ENCODE results near the gene CCDC40. TPM values are rescaled to one million over a fixed set of nuclear protein-coding genes. Genes with fewer than 3 reads are reported as not detected.

The CCDC40 gene
- total and polyA plus RNA-seq, 2 of the 13 experiments (the other 11 are each of a cell fraction or from before 2014, with no cell fraction given) = 4.1 to 5.5 TPM

DNA sequence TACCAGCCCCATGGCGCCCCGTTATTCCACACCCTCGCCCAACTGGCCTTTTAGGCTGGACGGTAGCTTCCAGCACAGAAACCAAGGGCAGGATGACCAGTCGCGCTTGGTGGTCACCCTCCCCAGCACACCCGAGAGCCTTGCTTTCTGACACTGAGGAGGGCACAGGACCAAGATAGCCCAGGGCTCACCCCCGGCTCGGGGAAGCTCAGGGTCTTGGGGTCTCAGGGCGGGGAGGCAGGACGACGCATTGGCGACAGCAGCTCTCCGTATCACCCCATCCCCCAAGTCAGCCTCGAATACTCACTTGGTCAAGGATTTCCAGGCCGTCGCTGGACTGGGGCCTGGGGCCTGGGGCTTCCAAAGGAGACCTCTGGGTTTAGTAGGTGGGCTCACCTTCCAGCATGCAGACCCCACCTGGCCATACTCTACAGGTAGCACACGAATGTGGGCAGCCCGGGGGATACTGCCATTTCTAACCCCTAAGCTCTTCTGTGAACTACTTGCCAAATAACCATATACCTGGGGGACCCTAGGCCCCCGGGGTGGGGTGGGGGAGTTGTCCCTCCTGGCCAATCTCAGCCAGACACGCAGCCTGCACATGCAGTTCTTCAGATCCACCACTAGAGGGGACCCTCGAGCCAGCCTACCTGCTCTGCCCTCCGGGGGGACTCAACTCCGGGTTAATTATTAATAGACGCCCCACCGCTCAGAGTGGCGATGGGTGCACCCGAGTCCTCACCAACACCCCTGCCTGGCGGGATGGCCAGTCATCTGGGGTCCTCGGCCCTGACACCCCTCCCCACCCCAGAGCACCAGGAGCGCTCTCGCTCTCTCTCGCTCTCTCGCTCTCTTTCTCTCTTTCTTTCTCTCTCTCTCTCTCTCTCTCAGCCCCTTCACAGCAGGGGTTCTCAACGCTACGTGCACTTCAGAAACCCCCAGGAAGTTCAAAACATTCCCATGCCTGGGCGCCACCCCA is 30.8 kb upstream of the CCDC40 start (continued):
- no peak for TF ChIP-seq HNRNPH1 (optimal IDR thresholded peaks at IDR 0.05; ENCODE audit: low read depth, low read length)
- TF ChIP-seq ZKSCAN8 (CRISPR knock-in tag; IDR thresholded peaks at IDR 0.05; ENCODE audit: borderline replicate concordance) = no peak
- TF ChIP-seq NFKBIZ (CRISPR knock-in tag; IDR thresholded peaks at IDR 0.05) = no peak; the same call in 1 of the 2 replicates
- TF ChIP-seq, protein P1, sequence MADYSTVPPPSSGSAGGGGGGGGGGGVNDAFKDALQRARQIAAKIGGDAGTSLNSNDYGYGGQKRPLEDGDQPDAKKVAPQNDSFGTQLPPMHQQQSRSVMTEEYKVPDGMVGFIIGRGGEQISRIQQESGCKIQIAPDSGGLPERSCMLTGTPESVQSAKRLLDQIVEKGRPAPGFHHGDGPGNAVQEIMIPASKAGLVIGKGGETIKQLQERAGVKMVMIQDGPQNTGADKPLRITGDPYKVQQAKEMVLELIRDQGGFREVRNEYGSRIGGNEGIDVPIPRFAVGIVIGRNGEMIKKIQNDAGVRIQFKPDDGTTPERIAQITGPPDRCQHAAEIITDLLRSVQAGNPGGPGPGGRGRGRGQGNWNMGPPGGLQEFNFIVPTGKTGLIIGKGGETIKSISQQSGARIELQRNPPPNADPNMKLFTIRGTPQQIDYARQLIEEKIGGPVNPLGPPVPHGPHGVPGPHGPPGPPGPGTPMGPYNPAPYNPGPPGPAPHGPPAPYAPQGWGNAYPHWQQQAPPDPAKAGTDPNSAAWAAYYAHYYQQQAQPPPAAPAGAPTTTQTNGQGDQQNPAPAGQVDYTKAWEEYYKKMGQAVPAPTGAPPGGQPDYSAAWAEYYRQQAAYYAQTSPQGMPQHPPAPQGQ (CRISPR knock-in tag; IDR thresholded peaks at IDR 0.05; ENCODE audit: borderline replicate concordance) = no peak
- peak; percentile 23 for TF ChIP-seq TEAD3 (CRISPR knock-in tag; optimal IDR thresholded peaks at IDR 0.05; ENCODE audit: borderline replicate concordance)
- TF ChIP-seq TAF15 (IDR thresholded peaks at IDR 0.05; ENCODE audit: low read depth, low read length, poor library complexity, severe bottlenecking) = no peak
- TF ChIP-seq ZNF101 (CRISPR knock-in tag; IDR thresholded peaks at IDR 0.05; ENCODE audit: borderline replicate concordance, low read depth) = no peak
- TF ChIP-seq, protein P2, sequence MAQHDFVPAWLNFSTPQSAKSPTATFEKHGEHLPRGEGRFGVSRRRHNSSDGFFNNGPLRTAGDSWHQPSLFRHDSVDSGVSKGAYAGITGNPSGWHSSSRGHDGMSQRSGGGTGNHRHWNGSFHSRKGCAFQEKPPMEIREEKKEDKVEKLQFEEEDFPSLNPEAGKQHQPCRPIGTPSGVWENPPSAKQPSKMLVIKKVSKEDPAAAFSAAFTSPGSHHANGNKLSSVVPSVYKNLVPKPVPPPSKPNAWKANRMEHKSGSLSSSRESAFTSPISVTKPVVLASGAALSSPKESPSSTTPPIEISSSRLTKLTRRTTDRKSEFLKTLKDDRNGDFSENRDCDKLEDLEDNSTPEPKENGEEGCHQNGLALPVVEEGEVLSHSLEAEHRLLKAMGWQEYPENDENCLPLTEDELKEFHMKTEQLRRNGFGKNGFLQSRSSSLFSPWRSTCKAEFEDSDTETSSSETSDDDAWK (CRISPR knock-in tag; IDR thresholded peaks at IDR 0.05) = no peak
- no peak for TF ChIP-seq ZNF253 (CRISPR knock-in tag; IDR thresholded peaks at IDR 0.05; ENCODE audit: borderline replicate concordance)
- TF ChIP-seq, protein P3, sequence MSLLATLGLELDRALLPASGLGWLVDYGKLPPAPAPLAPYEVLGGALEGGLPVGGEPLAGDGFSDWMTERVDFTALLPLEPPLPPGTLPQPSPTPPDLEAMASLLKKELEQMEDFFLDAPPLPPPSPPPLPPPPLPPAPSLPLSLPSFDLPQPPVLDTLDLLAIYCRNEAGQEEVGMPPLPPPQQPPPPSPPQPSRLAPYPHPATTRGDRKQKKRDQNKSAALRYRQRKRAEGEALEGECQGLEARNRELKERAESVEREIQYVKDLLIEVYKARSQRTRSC (CRISPR knock-in tag; IDR thresholded peaks at IDR 0.05; ENCODE audit: low read depth) = no peak
- TF ChIP-seq DNMT1 (CRISPR knock-in tag; IDR thresholded peaks at IDR 0.05) = no peak
- TF ChIP-seq, protein P4, sequence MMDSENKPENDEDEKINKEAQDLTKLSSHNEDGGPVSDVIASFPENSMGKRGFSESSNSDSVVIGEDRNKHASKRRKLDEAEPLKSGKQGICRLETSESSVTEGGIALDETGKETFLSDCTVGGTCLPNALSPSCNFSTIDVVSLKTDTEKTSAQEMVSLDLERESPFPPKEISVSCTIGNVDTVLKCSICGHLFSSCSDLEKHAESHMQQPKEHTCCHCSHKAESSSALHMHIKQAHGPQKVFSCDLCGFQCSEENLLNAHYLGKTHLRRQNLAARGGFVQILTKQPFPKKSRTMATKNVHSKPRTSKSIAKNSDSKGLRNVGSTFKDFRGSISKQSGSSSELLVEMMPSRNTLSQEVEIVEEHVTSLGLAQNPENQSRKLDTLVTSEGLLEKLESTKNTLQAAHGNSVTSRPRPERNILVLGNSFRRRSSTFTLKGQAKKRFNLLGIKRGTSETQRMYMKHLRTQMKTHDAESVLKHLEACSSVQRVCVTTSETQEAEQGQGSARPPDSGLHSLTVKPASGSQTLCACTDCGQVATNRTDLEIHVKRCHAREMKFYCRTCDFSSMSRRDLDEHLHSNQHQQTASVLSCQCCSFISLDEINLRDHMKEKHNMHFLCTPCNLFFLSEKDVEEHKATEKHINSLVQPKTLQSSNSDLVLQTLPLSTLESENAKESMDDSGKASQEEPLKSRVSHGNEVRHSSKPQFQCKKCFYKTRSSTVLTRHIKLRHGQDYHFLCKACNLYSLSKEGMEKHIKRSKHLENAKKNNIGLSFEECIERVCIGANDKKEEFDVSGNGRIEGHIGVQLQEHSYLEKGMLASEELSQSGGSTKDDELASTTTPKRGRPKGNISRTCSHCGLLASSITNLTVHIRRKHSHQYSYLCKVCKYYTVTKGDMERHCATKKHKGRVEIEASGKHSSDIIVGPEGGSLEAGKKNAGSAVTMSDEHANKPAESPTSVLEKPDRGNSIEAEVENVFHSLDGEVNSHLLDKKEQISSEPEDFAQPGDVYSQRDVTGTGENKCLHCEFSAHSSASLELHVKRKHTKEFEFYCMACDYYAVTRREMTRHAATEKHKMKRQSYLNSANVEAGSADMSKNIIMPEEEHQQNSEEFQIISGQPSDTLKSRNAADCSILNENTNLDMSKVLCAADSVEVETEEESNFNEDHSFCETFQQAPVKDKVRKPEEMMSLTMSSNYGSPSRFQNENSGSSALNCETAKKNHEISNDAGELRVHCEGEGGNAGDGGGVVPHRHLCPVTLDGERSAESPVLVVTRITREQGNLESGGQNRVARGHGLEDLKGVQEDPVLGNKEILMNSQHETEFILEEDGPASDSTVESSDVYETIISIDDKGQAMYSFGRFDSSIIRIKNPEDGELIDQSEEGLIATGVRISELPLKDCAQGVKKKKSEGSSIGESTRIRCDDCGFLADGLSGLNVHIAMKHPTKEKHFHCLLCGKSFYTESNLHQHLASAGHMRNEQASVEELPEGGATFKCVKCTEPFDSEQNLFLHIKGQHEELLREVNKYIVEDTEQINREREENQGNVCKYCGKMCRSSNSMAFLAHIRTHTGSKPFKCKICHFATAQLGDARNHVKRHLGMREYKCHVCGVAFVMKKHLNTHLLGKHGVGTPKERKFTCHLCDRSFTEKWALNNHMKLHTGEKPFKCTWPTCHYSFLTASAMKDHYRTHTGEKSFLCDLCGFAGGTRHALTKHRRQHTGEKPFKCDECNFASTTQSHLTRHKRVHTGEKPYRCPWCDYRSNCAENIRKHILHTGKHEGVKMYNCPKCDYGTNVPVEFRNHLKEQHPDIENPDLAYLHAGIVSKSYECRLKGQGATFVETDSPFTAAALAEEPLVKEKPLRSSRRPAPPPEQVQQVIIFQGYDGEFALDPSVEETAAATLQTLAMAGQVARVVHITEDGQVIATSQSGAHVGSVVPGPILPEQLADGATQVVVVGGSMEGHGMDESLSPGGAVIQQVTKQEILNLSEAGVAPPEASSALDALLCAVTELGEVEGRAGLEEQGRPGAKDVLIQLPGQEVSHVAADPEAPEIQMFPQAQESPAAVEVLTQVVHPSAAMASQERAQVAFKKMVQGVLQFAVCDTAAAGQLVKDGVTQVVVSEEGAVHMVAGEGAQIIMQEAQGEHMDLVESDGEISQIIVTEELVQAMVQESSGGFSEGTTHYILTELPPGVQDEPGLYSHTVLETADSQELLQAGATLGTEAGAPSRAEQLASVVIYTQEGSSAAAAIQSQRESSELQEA (CRISPR knock-in tag; IDR thresholded peaks at IDR 0.05; ENCODE audit: not compliant biosample characterization) = peak; percentile 32
- TF ChIP-seq ZNF776 (CRISPR knock-in tag; IDR thresholded peaks at IDR 0.05) = 0 out of 2 replicates have a peak, but pooled peaks have one; percentile 27
- TF ChIP-seq AKAP8 (CRISPR knock-in tag; IDR thresholded peaks at IDR 0.05) = no peak
- no peak for TF ChIP-seq CBX2 (IDR thresholded peaks at IDR 0.05; ENCODE audit: low read depth, low read length)
- no peak for TF ChIP-seq CBX2 (CRISPR knock-in tag; IDR thresholded peaks at IDR 0.05; ENCODE audit: low read depth)
